ENCODE results near the gene LMF1. TPM values are rescaled to one million over a fixed set of nuclear protein-coding genes. Genes with fewer than 3 reads are reported as not detected.

The LMF1 gene
- total and polyA plus RNA-seq, 2 of the 8 experiments (the other 6 are each of a cell fraction or from before 2014, with no cell fraction given), result 3.5 to 9.1 TPM

- no peak overlapping the region for H4K5ac ChIP-seq (ENCODE audit: insufficient read length, low read depth, low read length)
- WGBS, 2 experiments (ENCODE audit: extremely low coverage in 1 of 2, insufficient coverage in 1 of 2, insufficient read length in 1 of 2, insufficient replicate concordance in 2 of 2, low coverage in 1 of 2, low lambda C conversion rate in 2 of 2, missing lambda C conversion rate in 1 of 2), result 87% methylated on average over 22 of the region's 27 CpGs; no CpG with 5 or more reads in 1 of the 2 experiments
- no peak overlapping the region for H3K4ac ChIP-seq (replicated peaks; ENCODE audit: insufficient read length, low read depth, low read length)
Measured at GRCh38 chr16:831571-832413, 139.0 kb downstream of the LMF1 start.

More at GRCh38 chr16:831571-832413, 139.0 kb downstream of the LMF1 start:
- H2AFZ ChIP-seq (ENCODE audit: low read length), result no peak overlapping the region
- H4K91ac ChIP-seq (replicated peaks; ENCODE audit: insufficient read length, low read length), result no peak overlapping the region
- no peak overlapping the region for H3K14ac ChIP-seq (ENCODE audit: insufficient read length)
- DNase-seq (ENCODE audit: low read depth in 1 of 2, low spot score in 2 of 2) (no peak), FAIRE-seq (no peak)
- H3K4me3 ChIP-seq (ENCODE audit: extremely low read depth in 1 of 4, insufficient read depth in 2 of 4, low read depth in 3 of 4, low read length in 4 of 4), result no peak overlapping the region
- no peak overlapping the region for H2BK12ac ChIP-seq (ENCODE audit: low read depth, low read length)
- H2BK120ac ChIP-seq (replicated peaks; ENCODE audit: low read depth, low read length), result no peak overlapping the region
- H3K23ac ChIP-seq (ENCODE audit: insufficient read length), result no peak overlapping the region
- no peaks in the 10 kb centered on the region for H3K4me1 ChIP-seq (replicated peaks in 1 of 4; ENCODE audit: control insufficient read depth in 3 of 4, insufficient read depth in 4 of 4, low read length in 3 of 4)
- H2BK20ac ChIP-seq (ENCODE audit: low read length), result no peak overlapping the region
- peaks cover 15 to 64% of the 10 kb centered on the region in 2 experiments; a peak in 3 of 4 replicates for H3K9me3 ChIP-seq (ENCODE audit: insufficient read depth in 2 of 2, low read depth in 1 of 2, low read length in 1 of 2)
- no peaks in the 10 kb centered on the region for H3K36me3 ChIP-seq (ENCODE audit: control insufficient read depth in 2 of 4, insufficient read depth in 4 of 4, low read length in 3 of 4)
- no peak for TF ChIP-seq EGR1 (IDR thresholded peaks at IDR 0.05; ENCODE audit: borderline replicate concordance, low read depth, low read length)
- no peak for TF ChIP-seq MAFK (IDR thresholded peaks at IDR 0.05; ENCODE audit: low read depth, low read length)
- TF ChIP-seq KDM1A (IDR thresholded peaks at IDR 0.05; ENCODE audit: borderline replicate concordance, low read length), result no peak
- TF ChIP-seq POLR2A (IDR thresholded peaks at IDR 0.05; ENCODE audit: control extremely low read depth in 1 of 2, low read depth in 2 of 2, low read length in 2 of 2), result no peak
- no peak for TF ChIP-seq TBP (IDR thresholded peaks at IDR 0.05; ENCODE audit: low read depth, low read length)
- no peak for TF ChIP-seq NRF1 (IDR thresholded peaks at IDR 0.05; ENCODE audit: low read depth, low read length)
- no peak for TF ChIP-seq BCL11A (IDR thresholded peaks at IDR 0.05; ENCODE audit: low read depth in 2 of 2, low read length in 2 of 2)
- no peak for TF ChIP-seq RXRA (IDR thresholded peaks at IDR 0.05; ENCODE audit: insufficient read depth, low read depth, low read length)
- TF ChIP-seq TCF12 (IDR thresholded peaks at IDR 0.05; ENCODE audit: low read depth, low read length), result no peak
- no peak for TF ChIP-seq CTBP2 (IDR thresholded peaks at IDR 0.05; ENCODE audit: borderline replicate concordance, insufficient read depth, insufficient read length, low read length)
- TF ChIP-seq SRF (IDR thresholded peaks at IDR 0.05; ENCODE audit: low read depth, low read length), result no peak
- no peak for TF ChIP-seq SIRT6 (IDR thresholded peaks at IDR 0.05; ENCODE audit: low read length)
- TF ChIP-seq SIN3A (conservative IDR thresholded peaks at IDR 0.05 in 1 of 2, IDR thresholded peaks at IDR 0.05 in 1 of 2; ENCODE audit: low read depth in 1 of 2, low read length in 2 of 2), result no peak
- TF ChIP-seq POU5F1 (IDR thresholded peaks at IDR 0.05; ENCODE audit: low read depth, low read length), result no peak
- H3K56ac ChIP-seq (replicated peaks; ENCODE audit: insufficient read length, low read depth, low read length), result no peak overlapping the region
- ChIA-PET POLR2A (ENCODE audit: partially characterized antibody) (no interaction called here), CTCF (ENCODE audit: partially characterized antibody) (interaction anchor here (0.7 kb wide), 1 partner anchor 70 kb away, joined by 3 read pairs; no protein-coding TSS in a partner anchor)
- H4K20me1 ChIP-seq (replicated peaks in 1 of 2; ENCODE audit: control insufficient read depth in 1 of 2, insufficient read depth in 2 of 2, low read length in 2 of 2), result no peaks in the 10 kb centered on the region
- no peak overlapping the region; the same call in 1 of the 2 replicates for H4K8ac ChIP-seq (ENCODE audit: extremely low read depth, insufficient read depth, low read length)
- no peak overlapping the region for H2BK15ac ChIP-seq (ENCODE audit: low read length)
- no peaks in the 10 kb centered on the region for H3K79me2 ChIP-seq (ENCODE audit: control insufficient read depth in 1 of 2, insufficient read depth in 2 of 2, low read length in 2 of 2)
- H3K4me2 ChIP-seq (ENCODE audit: insufficient read depth in 1 of 2, low read depth in 2 of 2, low read length in 2 of 2), result no peak overlapping the region
- H3K23me2 ChIP-seq (ENCODE audit: low read depth, low read length), result no peaks in the 10 kb centered on the region
- H3K27me3 ChIP-seq (replicated peaks in 1 of 4; ENCODE audit: control insufficient read depth in 3 of 4, extremely low read depth in 1 of 4, insufficient read depth in 3 of 4, low read length in 3 of 4), result no peaks in the 10 kb centered on the region
- no peak overlapping the region for H3K27ac ChIP-seq (ENCODE audit: low read depth, low read length)
- no peak overlapping the region for H3K18ac ChIP-seq (ENCODE audit: extremely low read depth, low read length)
- no peaks in the 10 kb centered on the region for H3K79me1 ChIP-seq (ENCODE audit: low read depth, low read length)
- H2AK5ac ChIP-seq (ENCODE audit: low read depth, low read length), result no peak overlapping the region
- no peak overlapping the region for H3K9ac ChIP-seq (replicated peaks in 1 of 4; ENCODE audit: extremely low read depth in 1 of 4, low read depth in 3 of 4, low read length in 3 of 4)
- no peak overlapping the region for H2BK5ac ChIP-seq (ENCODE audit: low read depth, low read length)

Measured in H1 (cell line).